Spleen (tissue), 7 donors: ENCODE measurements around the gene SMIM14.

Source experiments
- POLR2A ChIP-seq, 3 donors: fragments of 450-650 bp; IDR thresholded peaks; one replicate each; pipeline ENCODE4 v1.5.1; 2017; ENCODE audit warnings: antibody characterized with exemption in 3 of 3, mild to moderate bottlenecking in 1 of 3
- POLR2AphosphoS5 ChIP-seq, 3 donors: sonication (generic); formaldehyde crosslinking; IDR thresholded peaks; one replicate each; pipeline ENCODE4 v1.5.1; 2017; ENCODE audit warnings: antibody characterized with exemption in 3 of 3
- TF ChIP-seq, protein P1 (sequence below), 11 experiments: fragments of 200-600 bp in 7 of 11; fragments of 450-650 bp in 4 of 11; sonication (generic) in 4 of 11; IDR thresholded peaks in 8 of 11; conservative IDR thresholded peaks in 3 of 11; 1 replicate in 7 of 11; 2 replicates in 4 of 11; pipeline versions ENCODE4 v1.4.0 to v1.8.0; 2016 to 2021; ENCODE audit warnings: antibody characterized with exemption in 11 of 11, inconsistent platforms in 4 of 11, mild to moderate bottlenecking in 1 of 11
- donor health status: DM: no; HTN: no; CAD: no; lungs with moderate emphysema.
- donor health status: DM: no; HTN: no; CAD: no.
- donor health status: DM: no; HTN: no; CAD: no.

DNA sequence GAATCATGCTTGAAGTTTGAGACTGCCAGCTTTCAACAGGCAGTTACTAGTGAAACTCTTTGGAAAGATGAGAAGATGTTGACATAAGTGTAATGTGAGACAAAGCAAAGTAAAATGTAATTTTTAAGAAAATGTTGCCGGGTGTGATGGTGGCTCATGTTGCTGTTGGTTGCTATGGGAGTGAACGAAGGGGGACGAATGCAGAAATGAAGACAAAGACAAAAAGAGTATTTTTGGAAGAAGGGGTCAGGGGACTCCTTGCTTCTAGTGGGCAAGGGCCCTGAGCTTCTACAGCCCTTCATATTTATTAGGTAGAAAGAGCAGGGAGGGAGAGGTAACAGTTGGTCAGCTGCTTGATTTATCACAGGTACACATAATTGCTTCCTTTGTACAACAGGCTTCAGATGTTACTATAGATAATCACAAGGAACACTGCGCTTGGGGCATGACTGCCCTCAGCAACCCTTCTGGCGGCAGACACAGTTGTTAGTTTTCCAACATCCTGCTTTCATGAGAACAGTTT is 99.5 kb downstream of the SMIM14 start:
- TF ChIP-seq POLR2A (IDR thresholded peaks at IDR 0.05) (no peak), POLR2AphosphoS5 (IDR thresholded peaks at IDR 0.05) (no peak)
- TF ChIP-seq, protein P1, sequence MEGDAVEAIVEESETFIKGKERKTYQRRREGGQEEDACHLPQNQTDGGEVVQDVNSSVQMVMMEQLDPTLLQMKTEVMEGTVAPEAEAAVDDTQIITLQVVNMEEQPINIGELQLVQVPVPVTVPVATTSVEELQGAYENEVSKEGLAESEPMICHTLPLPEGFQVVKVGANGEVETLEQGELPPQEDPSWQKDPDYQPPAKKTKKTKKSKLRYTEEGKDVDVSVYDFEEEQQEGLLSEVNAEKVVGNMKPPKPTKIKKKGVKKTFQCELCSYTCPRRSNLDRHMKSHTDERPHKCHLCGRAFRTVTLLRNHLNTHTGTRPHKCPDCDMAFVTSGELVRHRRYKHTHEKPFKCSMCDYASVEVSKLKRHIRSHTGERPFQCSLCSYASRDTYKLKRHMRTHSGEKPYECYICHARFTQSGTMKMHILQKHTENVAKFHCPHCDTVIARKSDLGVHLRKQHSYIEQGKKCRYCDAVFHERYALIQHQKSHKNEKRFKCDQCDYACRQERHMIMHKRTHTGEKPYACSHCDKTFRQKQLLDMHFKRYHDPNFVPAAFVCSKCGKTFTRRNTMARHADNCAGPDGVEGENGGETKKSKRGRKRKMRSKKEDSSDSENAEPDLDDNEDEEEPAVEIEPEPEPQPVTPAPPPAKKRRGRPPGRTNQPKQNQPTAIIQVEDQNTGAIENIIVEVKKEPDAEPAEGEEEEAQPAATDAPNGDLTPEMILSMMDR (IDR thresholded peaks at IDR 0.05 in 8 of 11, conservative IDR thresholded peaks at IDR 0.05 in 3 of 11), result no peak
